Neural cell (in vitro differentiated cells): Measurements from ENCODE around the gene THTPA. TPM values are rescaled to one million over a fixed set of nuclear protein-coding genes. Genes with fewer than 3 reads are reported as not detected.

ENCODE experiments used
- H2AFZ ChIP-seq: fragments of 200-600, 300-800 bp; sonication (generic), shearing (Covaris generic); 2 replicates; pipeline ENCODE4 v1.6.0; 2014; ENCODE audit warnings: low read depth, mild to moderate bottlenecking, antibody characterized with exemption, low read length, moderate library complexity
- H3F3A ChIP-seq: fragments of 200-600 bp; shearing (Covaris generic); 2 replicates; pipeline ENCODE4 v1.6.1; 2016; ENCODE audit warnings: mild to moderate bottlenecking, moderate library complexity, mixed read lengths, antibody characterized with exemption, low read length; ENCODE audit not compliant: insufficient read depth, poor library complexity, severe bottlenecking
- H3K27ac ChIP-seq: fragments of 200-600, 300-800 bp; sonication (generic), shearing (Covaris generic); 2 replicates; pipeline ENCODE4 v1.5.1; 2014; ENCODE audit warnings: mild to moderate bottlenecking, low read length, moderate library complexity
- H3K27me3 ChIP-seq: fragments of 300-800, 200-600 bp; sonication (generic), shearing (Covaris generic); 2 replicates; pipeline ENCODE4 v1.6.0; 2014; ENCODE audit warnings: mild to moderate bottlenecking, low read depth, low read length, moderate library complexity; ENCODE audit not compliant: insufficient read depth
- H3K36me3 ChIP-seq: fragments of 300-800, 200-600 bp; sonication (generic), shearing (Covaris generic); 2 replicates; pipeline ENCODE4 v1.5.1; 2014; ENCODE audit warnings: mild to moderate bottlenecking, antibody characterized with exemption, low read length, moderate library complexity; ENCODE audit not compliant: insufficient read depth
- H3K4me2 ChIP-seq: fragments of 300-800, 200-600 bp; sonication (generic), shearing (Covaris generic); 2 replicates; pipeline ENCODE4 v1.6.0; 2014; ENCODE audit warnings: mild to moderate bottlenecking, low read length
- H3K4me3 ChIP-seq: fragments of 300-800, 200-600 bp; sonication (generic), shearing (Covaris generic); 2 replicates; pipeline ENCODE4 v1.5.1; 2014; ENCODE audit warnings: mild to moderate bottlenecking, low read length, moderate library complexity
- H3K79me2 ChIP-seq: fragments of 200-600 bp; shearing (Covaris generic); replicated peaks from 2 replicates; pipeline ENCODE4 v1.6.0; 2014; ENCODE audit warnings: mild to moderate bottlenecking, low read length, moderate library complexity; ENCODE audit not compliant: insufficient read depth
- H3K9ac ChIP-seq: fragments of 300-800, 200-600 bp; sonication (generic), shearing (Covaris generic); 2 replicates; pipeline ENCODE4 v1.6.1; 2016; ENCODE audit warnings: mild to moderate bottlenecking, low read length, mixed read lengths
- H3K9me2 ChIP-seq: fragments of 200-600 bp; shearing (Covaris generic); 2 replicates; pipeline ENCODE4 v1.6.1; 2016; ENCODE audit warnings: mild to moderate bottlenecking, low read length, mixed read lengths; ENCODE audit not compliant: insufficient read depth
- H3K9me3 ChIP-seq: fragments of 200-600, 300-800 bp; sonication (generic), shearing (Covaris generic); 2 replicates; pipeline ENCODE4 v1.6.1; 2016; ENCODE audit warnings: mild to moderate bottlenecking, mixed run types, low read length, moderate library complexity, mixed read lengths
- H4K20me1 ChIP-seq: fragments of 200-600 bp; shearing (Covaris generic); 2 replicates; pipeline ENCODE4 v1.6.1; 2016; ENCODE audit warnings: mild to moderate bottlenecking, mixed run types; ENCODE audit not compliant: insufficient read depth
- EP300 ChIP-seq: fragments of 450-650 bp; conservative IDR thresholded peaks from 2 replicates; pipeline ENCODE4 v1.6.1; 2014; ENCODE audit warnings: antibody characterized with exemption, mild to moderate bottlenecking, moderate library complexity; ENCODE audit not compliant: poor library complexity, severe bottlenecking
- EZH2 ChIP-seq: fragments of 200-600, 300-800 bp; shearing (Covaris generic), sonication (generic); IDR thresholded peaks from 2 replicates; pipeline ENCODE4 v1.6.1; 2014; ENCODE audit warnings: antibody characterized with exemption, low read length, borderline replicate concordance, mild to moderate bottlenecking; ENCODE audit not compliant: insufficient read depth, poor library complexity, severe bottlenecking
- MXI1 ChIP-seq: fragments of 450-650 bp; conservative IDR thresholded peaks from 2 replicates; pipeline ENCODE4 v1.6.1; 2014; ENCODE audit warnings: antibody characterized with exemption, mild to moderate bottlenecking; ENCODE audit not compliant: poor library complexity, severe bottlenecking
- POLR2AphosphoS5 ChIP-seq: IDR thresholded peaks from 2 replicates; pipeline ENCODE4 v1.6.1; 2012
- RAD21 ChIP-seq: fragments of 450-650 bp; conservative IDR thresholded peaks from 2 replicates; pipeline ENCODE4 v1.6.1; 2014; ENCODE audit warnings: antibody characterized with exemption, mild to moderate bottlenecking, moderate library complexity
- SMC3 ChIP-seq: fragments of 450-650 bp; conservative IDR thresholded peaks from 2 replicates; pipeline ENCODE4 v1.6.1; 2014; ENCODE audit warnings: antibody characterized with exemption, mild to moderate bottlenecking, moderate library complexity; ENCODE audit not compliant: poor library complexity
- TAF1 ChIP-seq: IDR thresholded peaks from 2 replicates; pipeline ENCODE4 v1.6.1; 2012; ENCODE audit warnings: low read depth
- polyA plus RNA-seq: library from polyadenylated mRNA; depleted of rRNA; stranded (reverse); fragments of >200 nt; gene quantifications from 2 replicates; pipeline ENCODE4 v1.2.3, GENCODE V29; 2014
- TF ChIP-seq, protein P1 (sequence below): fragments of 450-650 bp; IDR thresholded peaks from 2 replicates; pipeline ENCODE4 v1.5.1; 2014; ENCODE audit warnings: antibody characterized with exemption, mild to moderate bottlenecking, moderate library complexity; ENCODE audit not compliant: poor library complexity, severe bottlenecking
- TF ChIP-seq, protein P2 (sequence below): IDR thresholded peaks from 2 replicates; pipeline ENCODE4 v1.6.1; 2012; ENCODE audit warnings: borderline replicate concordance

Gene THTPA
- polyA plus RNA-seq, 1 donor from 2014 or later = 51.3 TPM

DNA sequence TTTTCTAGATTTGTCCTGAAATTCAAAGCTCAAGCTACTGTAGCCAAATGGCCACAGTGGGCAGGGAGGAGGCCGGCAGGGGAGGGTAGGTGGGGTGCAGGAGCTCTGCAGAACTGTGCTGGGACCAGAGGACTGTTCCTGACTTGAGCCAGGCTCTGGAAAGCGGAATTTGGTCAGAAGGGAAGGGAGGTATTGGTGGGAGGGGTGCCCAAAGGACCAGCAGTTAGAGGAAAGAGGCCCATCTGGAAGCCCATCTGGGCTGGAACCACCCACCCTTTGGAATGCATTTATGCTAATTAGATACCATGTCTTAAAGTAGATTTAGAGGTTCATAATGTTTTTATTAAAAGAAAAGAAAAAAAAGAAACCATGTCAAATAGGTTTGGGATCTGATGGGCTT, 47.0 kb downstream of the THTPA start:
- Histone ChIP-seq H3K9ac (no peak overlapping the region), H3K27ac (no peak overlapping the region), H2AFZ (no peak overlapping the region), H3K9me2 (no peaks in the 10 kb centered on the region), H4K20me1 (no peaks in the 10 kb centered on the region), H3K4me3 (no peak overlapping the region), H3K27me3 (no peaks in the 10 kb centered on the region), H3K9me3 (no peaks in the 10 kb centered on the region), H3K4me2 (no peak overlapping the region), H3K79me2 (no peaks in the 10 kb centered on the region), H3F3A (no peaks in the 10 kb centered on the region), H3K36me3 (no peaks in the 10 kb centered on the region)
- TF ChIP-seq EP300 = no peak
- TF ChIP-seq SMC3 = no peak
- no peak for TF ChIP-seq MXI1
- no peak for TF ChIP-seq TAF1
- TF ChIP-seq, protein P1, sequence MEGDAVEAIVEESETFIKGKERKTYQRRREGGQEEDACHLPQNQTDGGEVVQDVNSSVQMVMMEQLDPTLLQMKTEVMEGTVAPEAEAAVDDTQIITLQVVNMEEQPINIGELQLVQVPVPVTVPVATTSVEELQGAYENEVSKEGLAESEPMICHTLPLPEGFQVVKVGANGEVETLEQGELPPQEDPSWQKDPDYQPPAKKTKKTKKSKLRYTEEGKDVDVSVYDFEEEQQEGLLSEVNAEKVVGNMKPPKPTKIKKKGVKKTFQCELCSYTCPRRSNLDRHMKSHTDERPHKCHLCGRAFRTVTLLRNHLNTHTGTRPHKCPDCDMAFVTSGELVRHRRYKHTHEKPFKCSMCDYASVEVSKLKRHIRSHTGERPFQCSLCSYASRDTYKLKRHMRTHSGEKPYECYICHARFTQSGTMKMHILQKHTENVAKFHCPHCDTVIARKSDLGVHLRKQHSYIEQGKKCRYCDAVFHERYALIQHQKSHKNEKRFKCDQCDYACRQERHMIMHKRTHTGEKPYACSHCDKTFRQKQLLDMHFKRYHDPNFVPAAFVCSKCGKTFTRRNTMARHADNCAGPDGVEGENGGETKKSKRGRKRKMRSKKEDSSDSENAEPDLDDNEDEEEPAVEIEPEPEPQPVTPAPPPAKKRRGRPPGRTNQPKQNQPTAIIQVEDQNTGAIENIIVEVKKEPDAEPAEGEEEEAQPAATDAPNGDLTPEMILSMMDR = no peak
- no peak for TF ChIP-seq POLR2AphosphoS5
- no peak for TF ChIP-seq EZH2
- TF ChIP-seq, protein P2, sequence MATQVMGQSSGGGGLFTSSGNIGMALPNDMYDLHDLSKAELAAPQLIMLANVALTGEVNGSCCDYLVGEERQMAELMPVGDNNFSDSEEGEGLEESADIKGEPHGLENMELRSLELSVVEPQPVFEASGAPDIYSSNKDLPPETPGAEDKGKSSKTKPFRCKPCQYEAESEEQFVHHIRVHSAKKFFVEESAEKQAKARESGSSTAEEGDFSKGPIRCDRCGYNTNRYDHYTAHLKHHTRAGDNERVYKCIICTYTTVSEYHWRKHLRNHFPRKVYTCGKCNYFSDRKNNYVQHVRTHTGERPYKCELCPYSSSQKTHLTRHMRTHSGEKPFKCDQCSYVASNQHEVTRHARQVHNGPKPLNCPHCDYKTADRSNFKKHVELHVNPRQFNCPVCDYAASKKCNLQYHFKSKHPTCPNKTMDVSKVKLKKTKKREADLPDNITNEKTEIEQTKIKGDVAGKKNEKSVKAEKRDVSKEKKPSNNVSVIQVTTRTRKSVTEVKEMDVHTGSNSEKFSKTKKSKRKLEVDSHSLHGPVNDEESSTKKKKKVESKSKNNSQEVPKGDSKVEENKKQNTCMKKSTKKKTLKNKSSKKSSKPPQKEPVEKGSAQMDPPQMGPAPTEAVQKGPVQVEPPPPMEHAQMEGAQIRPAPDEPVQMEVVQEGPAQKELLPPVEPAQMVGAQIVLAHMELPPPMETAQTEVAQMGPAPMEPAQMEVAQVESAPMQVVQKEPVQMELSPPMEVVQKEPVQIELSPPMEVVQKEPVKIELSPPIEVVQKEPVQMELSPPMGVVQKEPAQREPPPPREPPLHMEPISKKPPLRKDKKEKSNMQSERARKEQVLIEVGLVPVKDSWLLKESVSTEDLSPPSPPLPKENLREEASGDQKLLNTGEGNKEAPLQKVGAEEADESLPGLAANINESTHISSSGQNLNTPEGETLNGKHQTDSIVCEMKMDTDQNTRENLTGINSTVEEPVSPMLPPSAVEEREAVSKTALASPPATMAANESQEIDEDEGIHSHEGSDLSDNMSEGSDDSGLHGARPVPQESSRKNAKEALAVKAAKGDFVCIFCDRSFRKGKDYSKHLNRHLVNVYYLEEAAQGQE = no peak
- TF ChIP-seq RAD21 = no peak

DNA sequence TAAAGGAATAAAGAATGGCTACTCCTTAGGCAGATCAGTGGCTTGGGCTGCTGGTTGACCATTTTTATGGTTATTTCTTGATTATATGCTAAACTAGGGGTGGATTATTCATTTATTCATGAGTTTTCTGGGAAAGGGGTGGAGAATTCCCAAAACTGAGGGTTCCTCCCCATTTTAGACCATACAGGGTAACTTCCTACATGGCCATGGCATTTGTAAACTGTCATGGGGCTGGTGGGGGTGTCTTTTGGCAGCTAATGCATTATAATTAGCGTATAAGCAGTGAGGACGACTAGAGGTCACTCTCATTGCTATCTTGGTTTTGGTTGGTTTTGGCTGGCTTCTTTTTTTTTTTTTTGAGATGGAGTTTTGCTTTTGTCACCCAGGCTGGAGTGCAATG, 48.1 kb downstream of the THTPA start:
- Histone ChIP-seq H3K9me2 (no peaks in the 10 kb centered on the region), H3K79me2 (no peaks in the 10 kb centered on the region), H3K27me3 (no peaks in the 10 kb centered on the region), H3K4me3 (no peak overlapping the region), H3K27ac (no peak overlapping the region), H3K9me3 (no peaks in the 10 kb centered on the region), H3K36me3 (no peaks in the 10 kb centered on the region), H4K20me1 (no peaks in the 10 kb centered on the region), H3F3A (no peaks in the 10 kb centered on the region), H3K9ac (no peak overlapping the region), H2AFZ (no peak overlapping the region), H3K4me2 (no peak overlapping the region)
- TF ChIP-seq RAD21 (no peak), SMC3 (no peak), EZH2 (no peak), MXI1 (no peak), POLR2AphosphoS5 (no peak), TAF1 (no peak)
- TF ChIP-seq, protein P2 = no peak
- TF ChIP-seq, protein P1 = no peak
